Loucy (cell line): ENCODE results near the gene TNRC6C.

Source experiments
- H2AFZ ChIP-seq: fragments of 200-600 bp; sonication (generic); 2 replicates; pipeline ENCODE4 v1.6.0; 2016; ENCODE audit warnings: antibody characterized with exemption, mild to moderate bottlenecking, low read length, moderate library complexity
- H3F3A ChIP-seq: fragments of 200-600 bp; 2 replicates; pipeline ENCODE4 v1.6.0; 2016; ENCODE audit warnings: antibody characterized with exemption, low read depth, mild to moderate bottlenecking
- H3K27me3 ChIP-seq: fragments of 200-600 bp; sonication (generic); 2 replicates; pipeline ENCODE4 v1.6.1; 2014; ENCODE audit warnings: low read length, mild to moderate bottlenecking; ENCODE audit not compliant: insufficient read depth, poor library complexity, severe bottlenecking
- H3K36me3 ChIP-seq: fragments of 200-600 bp; sonication (generic); 2 replicates; pipeline ENCODE4 v1.6.1; 2016; ENCODE audit warnings: low read length; ENCODE audit not compliant: insufficient read depth
- H3K4me1 ChIP-seq: fragments of 200-600 bp; sonication (generic); 2 replicates; pipeline ENCODE4 v1.5.1; 2014; ENCODE audit warnings: low read length, mild to moderate bottlenecking; ENCODE audit not compliant: insufficient read depth, poor library complexity, severe bottlenecking
- H3K4me2 ChIP-seq: fragments of 200-600 bp; sonication (generic); 2 replicates; pipeline ENCODE4 v1.6.0; 2014; ENCODE audit warnings: antibody characterized with exemption, low read length, low read depth, mild to moderate bottlenecking; ENCODE audit not compliant: poor library complexity, severe bottlenecking
- H3K4me3 ChIP-seq: fragments of 200-600 bp; sonication (generic); 2 replicates; pipeline ENCODE4 v1.5.1; 2014; ENCODE audit warnings: low read length, mild to moderate bottlenecking, mixed read lengths; ENCODE audit not compliant: poor library complexity, severe bottlenecking
- H3K79me2 ChIP-seq: fragments of 200-600 bp; sonication (generic); 2 replicates; pipeline ENCODE4 v1.6.1; 2014; ENCODE audit warnings: low read length; ENCODE audit not compliant: insufficient read depth
- H3K9ac ChIP-seq: fragments of 200-600 bp; sonication (generic); 2 replicates; pipeline ENCODE4 v1.6.0; 2014; ENCODE audit warnings: mild to moderate bottlenecking, low read depth, low read length, moderate library complexity; ENCODE audit not compliant: poor library complexity, severe bottlenecking
- H3K9me2 ChIP-seq: fragments of 200-600 bp; sonication (generic); replicated peaks from 2 replicates; pipeline ENCODE4 v1.6.1; 2016; ENCODE audit warnings: low read depth, low read length, mixed read lengths
- H3K9me3 ChIP-seq: fragments of 200-600 bp; sonication (generic); 2 replicates; pipeline ENCODE4 v1.6.1; 2014; ENCODE audit warnings: mild to moderate bottlenecking, antibody characterized with exemption, low read length, low read depth; ENCODE audit not compliant: insufficient read depth
- H4K20me1 ChIP-seq: fragments of 200-600 bp; sonication (generic); 2 replicates; pipeline ENCODE4 v1.6.0; 2014; ENCODE audit warnings: antibody characterized with exemption, low read length, mild to moderate bottlenecking; ENCODE audit not compliant: insufficient read depth, poor library complexity, severe bottlenecking
- CTCF ChIP-seq: fragments of 200-600 bp; sonication (generic); conservative IDR thresholded peaks from 2 replicates; pipeline ENCODE4 v1.5.1; 2014; ENCODE audit warnings: mild to moderate bottlenecking, antibody characterized with exemption, low read length
- EZH2phosphoT487 ChIP-seq: fragments of 200-600 bp; IDR thresholded peaks from 2 replicates; pipeline ENCODE4 v1.6.1; 2018; ENCODE audit warnings: antibody characterized with exemption, mild to moderate bottlenecking, moderate library complexity, borderline replicate concordance

TNRC6C gene

GRCh38 chr17:78048346-78049292, 90.1 kb downstream of the TNRC6C start:
- H3F3A ChIP-seq = no peaks in the 10 kb centered on the region
- H3K4me3 ChIP-seq = no peak overlapping the region
- no peak overlapping the region for H3K9ac ChIP-seq
- peaks cover 5% of the 10 kb centered on the region for H4K20me1 ChIP-seq
- no peaks in the 10 kb centered on the region for H3K4me1 ChIP-seq
- H3K27me3 ChIP-seq = no peaks in the 10 kb centered on the region
- peaks cover 85% of the 10 kb centered on the region; the same call in 1 of the 2 replicates for H3K36me3 ChIP-seq
- H2AFZ ChIP-seq = no peak overlapping the region
- no peak for TF ChIP-seq EZH2phosphoT487
- no peak for TF ChIP-seq CTCF
- H3K9me2 ChIP-seq = no peaks in the 10 kb centered on the region
- H3K9me3 ChIP-seq = no peaks in the 10 kb centered on the region
- peaks cover 31% of the 10 kb centered on the region for H3K79me2 ChIP-seq
- no peak overlapping the region for H3K4me2 ChIP-seq

GRCh38 chr17:78049609-78050008, 91.1 kb downstream of the TNRC6C start:
- Histone ChIP-seq H3K4me1 (no peaks in the 10 kb centered on the region), H3K4me3 (no peak overlapping the region), H3K4me2 (no peak overlapping the region), H3K27me3 (no peaks in the 10 kb centered on the region), H3K79me2 (peaks cover 24% of the 10 kb centered on the region), H3K36me3 (peaks cover 85% of the 10 kb centered on the region; the same call in 1 of the 2 replicates), H4K20me1 (peaks cover 5% of the 10 kb centered on the region), H2AFZ (no peak overlapping the region), H3F3A (no peaks in the 10 kb centered on the region), H3K9ac (no peak overlapping the region), H3K9me3 (no peaks in the 10 kb centered on the region), H3K9me2 (no peaks in the 10 kb centered on the region)
- TF ChIP-seq EZH2phosphoT487 (no peak), CTCF (no peak)

GRCh38 chr17:78051186-78051972, 92.9 kb downstream of the TNRC6C start:
- H3K4me1 ChIP-seq = no peaks in the 10 kb centered on the region
- H3K4me3 ChIP-seq = no peak overlapping the region
- no peaks in the 10 kb centered on the region for H3K9me3 ChIP-seq
- peaks cover 81% of the 10 kb centered on the region; the same call in 1 of the 2 replicates for H3K36me3 ChIP-seq
- no peaks in the 10 kb centered on the region for H3K9me2 ChIP-seq
- peaks cover 5% of the 10 kb centered on the region for H4K20me1 ChIP-seq
- no peaks in the 10 kb centered on the region for H3K27me3 ChIP-seq
- H3K9ac ChIP-seq = no peak overlapping the region
- H3F3A ChIP-seq = no peaks in the 10 kb centered on the region
- TF ChIP-seq CTCF (no peak), EZH2phosphoT487 (no peak)
- H3K79me2 ChIP-seq = peaks cover 16% of the 10 kb centered on the region
- H3K4me2 ChIP-seq = no peak overlapping the region
- no peak overlapping the region for H2AFZ ChIP-seq
